ENCODE results near the gene ABCG8.

ABCG8 gene

GRCh38 chr2:43854671-43855070 lies 15.9 kb downstream of the ABCG8 start:
- Histone ChIP-seq H3K4me3 (no peak overlapping the region), H3K9me3 (no peaks in the 10 kb centered on the region), H3K27me3 (ENCODE audit: low read depth) (peaks cover 52% of the 10 kb centered on the region), H3K36me3 (replicated peaks) (no peaks in the 10 kb centered on the region), H3K4me1 (no peaks in the 10 kb centered on the region)
- in situ Hi-C loops (cut with MboI; ENCODE audit: low sequenced_read_pairs) = no loop called here
- DNase-seq (ENCODE audit: low spot score in 2 of 2) = no peak

GRCh38 chr2:43855292-43855691 lies 16.5 kb downstream of the ABCG8 start:
- H3K4me3 ChIP-seq = no peak overlapping the region
- H3K9me3 ChIP-seq = no peaks in the 10 kb centered on the region
- no peaks in the 10 kb centered on the region for H3K4me1 ChIP-seq
- H3K36me3 ChIP-seq (replicated peaks) = no peaks in the 10 kb centered on the region
- peaks cover 56% of the 10 kb centered on the region for H3K27me3 ChIP-seq (ENCODE audit: low read depth)
- in situ Hi-C loops (cut with MboI; ENCODE audit: low sequenced_read_pairs) = no loop called here
- DNase-seq (ENCODE audit: low spot score in 2 of 2) = no peak

DNA sequence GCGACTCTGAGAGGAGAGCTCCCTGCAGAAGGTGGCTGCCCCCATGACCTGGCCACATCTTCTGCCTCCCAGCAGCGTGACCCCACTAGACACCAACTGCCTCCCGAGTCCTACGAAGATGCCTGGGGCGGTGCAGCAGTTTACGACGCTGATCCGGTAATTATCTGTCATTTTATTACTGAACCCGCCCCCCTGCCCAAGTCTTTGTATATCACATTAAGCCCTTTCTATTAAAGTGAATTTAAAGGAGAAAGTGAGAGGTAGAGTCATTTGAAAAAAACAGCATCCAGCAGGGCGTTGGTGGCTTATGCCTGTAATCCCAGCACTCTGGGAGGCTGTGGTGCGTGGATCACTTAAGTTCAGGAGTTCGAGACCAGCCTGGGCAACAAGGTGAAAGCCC lies 33.4 kb downstream of the ABCG8 start:
- DNase-seq (ENCODE audit: low spot score in 2 of 2) = peak; percentile 74 to 76
- Histone ChIP-seq H3K4me3 (no peak overlapping the region), H3K4me1 (peaks cover 6% of the 10 kb centered on the region), H3K27me3 (ENCODE audit: low read depth) (peaks cover 50% of the 10 kb centered on the region), H3K36me3 (replicated peaks) (no peaks in the 10 kb centered on the region), H3K9me3 (no peaks in the 10 kb centered on the region)
- in situ Hi-C loops (cut with MboI; ENCODE audit: low sequenced_read_pairs) = loop anchor here (10.0 kb wide), 1 partner anchor 257 kb away; no protein-coding TSS in a partner anchor

DNA sequence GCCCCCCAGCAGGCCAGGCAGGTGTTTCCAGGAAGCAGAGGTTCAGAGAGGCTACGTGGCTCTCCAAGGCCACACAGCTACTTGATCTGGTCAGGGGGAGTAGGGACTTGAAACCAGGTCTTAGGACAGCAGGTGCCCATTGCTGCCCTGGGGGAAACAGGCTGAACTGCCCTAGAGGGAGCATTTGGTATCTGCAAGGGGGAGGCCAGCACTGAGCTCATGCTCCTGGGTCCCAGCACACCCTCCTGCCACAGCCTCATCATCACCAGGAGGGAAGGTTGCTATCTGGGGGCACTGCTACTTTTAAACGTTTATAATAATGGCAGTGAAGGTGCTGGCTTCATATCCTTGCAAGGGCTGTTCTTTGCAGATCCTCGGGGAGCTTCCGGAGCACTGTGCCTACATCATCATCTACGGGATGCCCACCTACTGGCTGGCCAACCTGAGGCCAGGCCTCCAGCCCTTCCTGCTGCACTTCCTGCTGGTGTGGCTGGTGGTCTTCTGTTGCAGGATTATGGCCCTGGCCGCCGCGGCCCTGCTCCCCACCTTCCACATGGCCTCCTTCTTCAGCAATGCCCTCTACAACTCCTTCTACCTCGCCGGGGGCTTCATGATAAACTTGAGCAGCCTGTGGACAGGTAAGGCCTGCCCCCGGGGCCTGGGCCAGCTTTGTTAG lies 36.1 kb downstream of the ABCG8 start:
- Histone ChIP-seq H3K4me1 (peaks cover 10% of the 10 kb centered on the region), H3K36me3 (replicated peaks) (no peaks in the 10 kb centered on the region), H3K27me3 (ENCODE audit: low read depth) (peaks cover 28% of the 10 kb centered on the region), H3K9me3 (no peaks in the 10 kb centered on the region), H3K4me3 (no peak overlapping the region)
- DNase-seq (ENCODE audit: low spot score in 2 of 2) = no peak
- in situ Hi-C loops (cut with MboI; ENCODE audit: low sequenced_read_pairs) = loop anchor here (10.0 kb wide), 1 partner anchor 260 kb away; no protein-coding TSS in a partner anchor

DNA sequence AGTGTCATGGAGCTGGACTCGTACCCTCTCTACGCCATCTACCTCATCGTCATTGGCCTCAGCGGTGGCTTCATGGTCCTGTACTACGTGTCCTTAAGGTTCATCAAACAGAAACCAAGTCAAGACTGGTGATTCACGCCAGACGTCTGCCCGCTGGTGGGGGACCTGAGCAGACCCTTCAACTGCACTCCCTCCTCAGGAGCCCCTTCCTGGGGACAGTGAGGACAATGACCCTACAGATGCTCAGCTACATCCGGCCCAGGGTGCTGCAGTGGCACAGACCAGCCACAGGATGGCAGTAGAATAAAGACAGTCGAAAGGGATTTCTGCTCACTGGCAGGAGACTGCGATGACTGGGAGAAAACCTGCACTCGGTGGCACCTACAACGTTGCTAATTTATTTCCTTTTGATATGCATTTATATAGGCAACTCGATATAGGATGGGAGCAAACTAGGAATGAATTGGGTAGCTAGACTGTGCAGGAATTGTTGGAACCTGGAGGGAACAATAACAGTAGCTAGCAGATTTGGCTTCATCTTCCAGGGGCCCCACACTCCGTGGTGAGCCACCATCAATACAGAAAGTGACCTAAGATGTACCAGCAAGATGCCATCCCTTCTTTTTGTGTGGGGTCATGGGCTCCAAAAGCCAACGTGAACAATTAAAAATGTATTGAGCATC lies 39.2 kb downstream of the ABCG8 start:
- H3K9me3 ChIP-seq = no peaks in the 10 kb centered on the region
- 0 out of 2 replicates have a peak, but pooled peaks cover under 1% of the 10 kb centered on the region for H3K27me3 ChIP-seq (ENCODE audit: low read depth)
- H3K4me3 ChIP-seq = no peak overlapping the region
- peak; percentile 77 to 87 for DNase-seq (ENCODE audit: low spot score in 2 of 2)
- peaks cover 4% of the 10 kb centered on the region for H3K4me1 ChIP-seq
- in situ Hi-C loops (cut with MboI; ENCODE audit: low sequenced_read_pairs) = loop anchor here (10.0 kb wide), 1 partner anchor 263 kb away; no protein-coding TSS in a partner anchor
- H3K36me3 ChIP-seq (replicated peaks) = no peaks in the 10 kb centered on the region

- Histone ChIP-seq H3K4me3 (no peak overlapping the region), H3K36me3 (replicated peaks) (no peaks in the 10 kb centered on the region), H3K4me1 (peaks cover 7% of the 10 kb centered on the region), H3K9me3 (no peaks in the 10 kb centered on the region), H3K27me3 (ENCODE audit: low read depth) (no peaks in the 10 kb centered on the region)
- peak in 1 of 2 experiments; percentile 16 for DNase-seq (ENCODE audit: low spot score in 2 of 2)
- in situ Hi-C loops (cut with MboI; ENCODE audit: low sequenced_read_pairs) = loop anchor here (10.0 kb wide), 1 partner anchor 264 kb away; no protein-coding TSS in a partner anchor
Measured at GRCh38 chr2:43879261-43879660, 40.5 kb downstream of the ABCG8 start.

- Histone ChIP-seq H3K27me3 (ENCODE audit: low read depth) (no peaks in the 10 kb centered on the region), H3K4me3 (no peak overlapping the region), H3K9me3 (no peaks in the 10 kb centered on the region), H3K4me1 (peaks cover 19% of the 10 kb centered on the region), H3K36me3 (replicated peaks) (no peaks in the 10 kb centered on the region)
- no peak for DNase-seq (ENCODE audit: low spot score in 2 of 2)
- in situ Hi-C loops (cut with MboI; ENCODE audit: low sequenced_read_pairs) = no loop called here
Measured at GRCh38 chr2:43880471-43880870, 41.7 kb downstream of the ABCG8 start.

DNA sequence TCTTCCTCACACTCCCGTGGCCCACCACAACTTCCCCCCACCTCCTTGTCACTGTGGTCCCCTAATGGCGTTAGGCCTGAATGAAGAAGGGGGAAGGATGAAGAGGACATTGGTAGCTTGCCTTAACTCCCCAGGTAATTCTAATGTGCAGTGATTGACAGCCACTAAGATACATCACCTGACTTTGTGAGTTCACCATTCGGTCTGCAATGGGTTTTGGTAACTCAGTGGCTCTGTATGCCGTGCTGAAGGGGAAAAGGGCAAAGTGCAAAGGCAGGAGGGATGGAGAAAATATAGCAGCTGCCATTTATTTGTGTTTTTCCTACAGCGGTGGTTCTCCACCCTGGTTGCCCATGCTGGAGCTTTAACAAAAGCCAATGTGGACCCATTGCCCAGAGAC lies 42.2 kb downstream of the ABCG8 start:
- in situ Hi-C loops (cut with MboI; ENCODE audit: low sequenced_read_pairs) = no loop called here
- H3K4me3 ChIP-seq = no peak overlapping the region

GRCh38 chr2:43882312-43882711 lies 43.5 kb downstream of the ABCG8 start:
- in situ Hi-C loops (cut with MboI; ENCODE audit: low sequenced_read_pairs) = no loop called here
- no peaks in the 10 kb centered on the region for H3K27me3 ChIP-seq (ENCODE audit: low read depth)
- H3K4me1 ChIP-seq = peaks cover 23% of the 10 kb centered on the region
- H3K9me3 ChIP-seq = no peaks in the 10 kb centered on the region
- no peak overlapping the region for H3K4me3 ChIP-seq
- no peak for DNase-seq (ENCODE audit: low spot score in 2 of 2)
- H3K36me3 ChIP-seq (replicated peaks) = peaks cover 10% of the 10 kb centered on the region

More for the DNA sequence above, 42.2 kb downstream of the ABCG8 start:
- H3K36me3 ChIP-seq (replicated peaks) = peaks cover 3% of the 10 kb centered on the region; the same call in 1 of the 2 replicates
- DNase-seq (ENCODE audit: low spot score in 2 of 2) = no peak
- peaks cover 23% of the 10 kb centered on the region for H3K4me1 ChIP-seq
- no peaks in the 10 kb centered on the region for H3K27me3 ChIP-seq (ENCODE audit: low read depth)
- no peaks in the 10 kb centered on the region for H3K9me3 ChIP-seq

DNA sequence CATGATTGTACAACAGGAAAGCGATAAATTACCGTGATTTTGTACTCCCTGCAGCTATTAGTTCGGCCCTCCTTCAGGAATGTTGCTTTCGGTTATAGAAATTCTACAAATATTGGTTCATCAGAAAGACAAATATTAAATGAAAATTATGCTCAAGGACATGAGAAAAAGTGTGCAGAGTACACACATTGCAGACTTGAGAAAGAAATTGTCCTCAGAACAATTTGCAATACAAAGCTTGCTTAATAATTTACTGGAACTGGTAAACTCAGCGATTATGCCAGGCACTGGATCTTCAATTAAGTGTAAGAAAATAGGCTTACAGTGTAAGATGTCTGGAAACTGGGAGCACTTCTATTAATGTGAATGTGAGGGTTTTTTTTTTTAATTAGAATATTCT lies 45.9 kb downstream of the ABCG8 start:
- in situ Hi-C loops (cut with MboI; ENCODE audit: low sequenced_read_pairs) = no loop called here
- Histone ChIP-seq H3K27me3 (ENCODE audit: low read depth) (no peaks in the 10 kb centered on the region), H3K36me3 (replicated peaks) (peaks cover 27% of the 10 kb centered on the region), H3K9me3 (no peaks in the 10 kb centered on the region), H3K4me3 (no peak overlapping the region), H3K4me1 (peaks cover 21% of the 10 kb centered on the region)
- DNase-seq (ENCODE audit: low spot score in 2 of 2) = no peak

DNA sequence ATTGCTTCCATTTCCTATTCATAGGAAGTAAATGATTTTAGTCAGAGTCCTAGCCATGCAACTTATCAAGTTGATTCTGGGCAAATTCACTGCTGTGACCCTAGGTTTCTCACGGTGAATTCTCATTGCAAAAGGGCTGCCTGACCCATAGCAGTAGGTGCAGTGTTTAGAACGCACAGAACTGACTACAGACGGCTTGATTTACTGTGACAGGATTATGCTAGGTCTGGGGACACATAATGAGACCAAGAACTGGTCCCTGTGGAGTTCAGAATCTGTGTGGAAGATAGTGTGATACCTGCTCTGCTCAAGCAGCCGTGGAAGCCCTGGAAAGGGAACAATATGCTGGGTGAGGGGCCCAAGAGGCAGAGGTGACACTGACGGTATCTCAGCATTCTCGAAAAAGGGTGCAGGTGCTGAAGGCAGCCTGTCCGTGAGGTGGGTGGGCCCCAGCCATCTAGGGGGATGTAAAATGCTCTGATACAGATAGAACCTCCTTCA lies 46.4 kb downstream of the ABCG8 start:
- DNase-seq (ENCODE audit: low spot score in 2 of 2) = no peak
- H3K27me3 ChIP-seq (ENCODE audit: low read depth) = no peaks in the 10 kb centered on the region
- H3K4me3 ChIP-seq = no peak overlapping the region
- peaks cover 31% of the 10 kb centered on the region for H3K36me3 ChIP-seq (replicated peaks)
- in situ Hi-C loops (cut with MboI; ENCODE audit: low sequenced_read_pairs) = no loop called here
- H3K9me3 ChIP-seq = no peaks in the 10 kb centered on the region
- H3K4me1 ChIP-seq = peaks cover 26% of the 10 kb centered on the region

GRCh38 chr2:43887176-43887575 lies 48.4 kb downstream of the ABCG8 start:
- in situ Hi-C loops (cut with MboI; ENCODE audit: low sequenced_read_pairs) = no loop called here
- DNase-seq (ENCODE audit: low spot score in 2 of 2) = no peak
- Histone ChIP-seq H3K4me3 (no peak overlapping the region), H3K36me3 (replicated peaks) (peaks cover 48% of the 10 kb centered on the region), H3K9me3 (no peaks in the 10 kb centered on the region), H3K27me3 (ENCODE audit: low read depth) (no peaks in the 10 kb centered on the region), H3K4me1 (peaks cover 36% of the 10 kb centered on the region)

DNA sequence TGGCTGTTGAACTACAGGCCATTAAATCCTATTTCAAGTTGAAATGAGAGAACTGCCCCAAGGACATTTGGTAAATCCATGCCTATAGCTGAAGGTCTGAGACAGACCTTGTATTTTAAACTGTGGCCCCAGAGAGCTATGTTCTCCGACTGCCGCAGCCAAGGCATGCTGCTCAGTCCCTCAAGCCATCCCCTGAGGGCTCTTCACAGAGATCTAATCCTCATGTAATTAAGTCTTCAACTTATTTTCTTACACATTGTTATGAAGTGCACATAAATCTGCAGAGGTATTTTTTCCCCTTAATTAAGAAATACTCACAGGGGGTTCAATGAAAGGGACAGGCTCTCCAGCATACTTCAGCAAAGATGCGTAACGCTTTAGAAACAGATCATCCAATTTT lies 50.6 kb downstream of the ABCG8 start:
- DNase-seq (ENCODE audit: low spot score in 2 of 2) = peak; percentile 83 to 90
- Histone ChIP-seq H3K27me3 (ENCODE audit: low read depth) (no peaks in the 10 kb centered on the region), H3K4me1 (peaks cover 31% of the 10 kb centered on the region), H3K9me3 (no peaks in the 10 kb centered on the region), H3K4me3 (no peak overlapping the region), H3K36me3 (replicated peaks) (peaks cover 70% of the 10 kb centered on the region)
- in situ Hi-C loops (cut with MboI; ENCODE audit: low sequenced_read_pairs) = no loop called here

DNA sequence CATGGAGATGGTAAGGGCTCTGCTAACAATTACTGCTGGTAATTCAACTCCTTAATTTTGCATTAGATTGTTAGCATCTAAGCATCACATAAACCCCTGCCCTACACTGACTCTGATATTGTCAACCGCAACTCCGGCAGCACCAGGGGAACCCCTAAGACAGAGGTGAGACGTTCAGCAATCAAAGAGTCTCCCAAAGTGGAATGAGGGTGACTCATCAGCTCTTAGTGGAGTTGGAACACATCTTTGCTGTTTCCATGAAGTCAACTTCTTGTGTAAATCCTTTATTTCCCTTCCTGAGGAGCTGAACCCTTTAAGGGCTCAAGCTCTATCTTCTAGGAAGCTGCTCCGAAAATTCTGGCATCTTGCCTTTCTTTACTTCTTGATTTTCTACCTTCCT lies 52.1 kb downstream of the ABCG8 start:
- Histone ChIP-seq H3K4me3 (no peak overlapping the region), H3K27me3 (ENCODE audit: low read depth) (no peaks in the 10 kb centered on the region), H3K9me3 (no peaks in the 10 kb centered on the region), H3K4me1 (peaks cover 17% of the 10 kb centered on the region), H3K36me3 (replicated peaks) (peaks cover 82% of the 10 kb centered on the region)
- in situ Hi-C loops (cut with MboI; ENCODE audit: low sequenced_read_pairs) = no loop called here
- DNase-seq (ENCODE audit: low spot score in 2 of 2) = no peak

Data from HAP-1 (cell line).